NCI-H1436 treated with DMSO at 0.1 percent for 48 hours (cell line): ENCODE data around the gene OTUD3.
"Not testable (repeated sequence)": the region's sequence is repeated elsewhere in the genome, so short reads cannot be mapped to it uniquely, and the experiment has no call there.

Source experiments
- DNase-seq: peaks from one replicate; lab custom pipeline; 2025; lab: John Stamatoyannopoulos, UW

The OTUD3 gene, protein sequence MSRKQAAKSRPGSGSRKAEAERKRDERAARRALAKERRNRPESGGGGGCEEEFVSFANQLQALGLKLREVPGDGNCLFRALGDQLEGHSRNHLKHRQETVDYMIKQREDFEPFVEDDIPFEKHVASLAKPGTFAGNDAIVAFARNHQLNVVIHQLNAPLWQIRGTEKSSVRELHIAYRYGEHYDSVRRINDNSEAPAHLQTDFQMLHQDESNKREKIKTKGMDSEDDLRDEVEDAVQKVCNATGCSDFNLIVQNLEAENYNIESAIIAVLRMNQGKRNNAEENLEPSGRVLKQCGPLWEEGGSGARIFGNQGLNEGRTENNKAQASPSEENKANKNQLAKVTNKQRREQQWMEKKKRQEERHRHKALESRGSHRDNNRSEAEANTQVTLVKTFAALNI

DNA sequence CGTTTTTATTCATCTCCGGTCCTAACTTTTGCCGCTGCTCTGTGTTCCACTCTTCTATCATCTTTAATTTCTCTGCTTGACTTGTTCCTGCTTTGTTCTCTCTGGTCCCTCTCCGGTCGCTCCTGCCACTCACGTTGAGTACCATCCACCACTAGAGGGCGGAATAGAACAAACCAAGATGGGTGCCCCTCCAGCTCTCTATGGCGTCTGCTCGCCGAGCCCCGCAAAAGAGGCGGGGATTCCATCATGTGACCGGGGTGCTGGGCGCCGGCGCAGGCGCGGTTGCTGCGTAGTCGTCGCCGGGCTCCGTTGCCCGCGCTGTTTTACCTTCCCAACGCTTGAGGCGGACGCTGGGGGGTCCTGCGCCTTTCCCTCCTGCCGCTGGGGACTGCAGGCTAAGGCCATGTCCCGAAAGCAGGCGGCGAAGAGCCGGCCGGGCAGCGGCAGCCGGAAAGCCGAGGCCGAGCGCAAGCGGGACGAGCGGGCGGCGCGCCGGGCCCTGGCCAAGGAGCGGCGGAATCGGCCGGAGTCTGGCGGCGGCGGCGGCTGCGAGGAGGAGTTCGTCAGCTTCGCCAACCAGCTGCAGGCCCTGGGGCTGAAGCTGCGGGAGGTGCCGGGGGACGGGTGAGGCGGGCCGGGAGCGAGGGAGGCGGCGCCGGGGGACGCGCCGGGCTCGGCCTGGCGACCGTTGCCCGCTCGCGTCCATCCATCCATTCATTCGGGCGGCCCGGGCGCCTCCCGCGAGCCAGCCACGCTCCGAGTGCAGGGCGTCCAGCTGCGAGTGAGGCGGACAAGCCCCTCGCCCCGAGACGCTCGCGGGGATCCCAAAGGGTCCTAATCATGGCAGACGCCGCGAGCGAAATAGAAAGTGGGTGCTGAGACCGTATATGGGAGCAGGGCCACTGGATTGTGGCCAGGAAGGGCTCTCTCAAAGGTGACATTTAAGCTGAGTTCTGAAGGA lies at the start of gene OTUD3:
OTUD3 (plus strand) TSS at position 285 of the 961 bp plus-strand sequence; CDS start at position 404, 119 bp downstream.
- peak; percentile 83 for DNase-seq

DNA sequence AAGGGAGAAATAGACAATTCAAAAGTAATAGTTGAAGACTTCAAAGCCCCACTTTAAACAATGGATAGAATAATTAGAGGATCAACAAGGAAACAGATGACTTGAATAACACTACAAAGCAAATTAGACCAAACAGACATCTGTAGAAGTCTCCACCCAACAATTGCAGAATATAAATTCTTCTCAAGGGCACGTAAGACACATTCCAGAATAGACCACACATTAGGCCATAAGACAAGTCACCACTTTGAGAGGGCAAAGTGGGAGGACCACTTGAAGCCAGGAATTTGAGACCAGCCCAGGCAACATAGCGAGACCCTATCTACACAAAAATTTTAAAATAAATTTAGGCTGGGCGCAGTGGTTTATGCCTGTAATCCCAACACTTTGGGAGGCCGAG lies 46.6 kb upstream of the OTUD3 start:
- no peak for DNase-seq

DNA sequence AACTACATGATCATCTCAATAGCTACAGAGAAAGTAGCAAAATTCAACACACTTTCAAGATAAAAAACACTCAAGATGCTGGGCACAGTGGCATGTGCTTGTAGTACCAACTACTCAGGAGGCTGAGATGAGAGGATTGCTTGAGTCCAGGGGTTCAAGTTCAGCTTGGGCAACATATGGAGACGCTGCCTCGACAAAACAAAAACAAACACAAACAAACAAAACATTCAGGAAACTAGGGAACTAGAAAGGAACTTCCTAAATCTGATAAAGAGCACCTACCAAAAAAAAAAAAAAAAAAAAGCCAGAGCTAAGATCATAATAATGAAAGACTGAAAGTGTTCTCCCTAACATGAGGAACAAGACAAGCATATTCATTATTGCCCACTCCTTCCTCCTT lies 44.3 kb upstream of the OTUD3 start:
- DNase-seq: no peak

DNA sequence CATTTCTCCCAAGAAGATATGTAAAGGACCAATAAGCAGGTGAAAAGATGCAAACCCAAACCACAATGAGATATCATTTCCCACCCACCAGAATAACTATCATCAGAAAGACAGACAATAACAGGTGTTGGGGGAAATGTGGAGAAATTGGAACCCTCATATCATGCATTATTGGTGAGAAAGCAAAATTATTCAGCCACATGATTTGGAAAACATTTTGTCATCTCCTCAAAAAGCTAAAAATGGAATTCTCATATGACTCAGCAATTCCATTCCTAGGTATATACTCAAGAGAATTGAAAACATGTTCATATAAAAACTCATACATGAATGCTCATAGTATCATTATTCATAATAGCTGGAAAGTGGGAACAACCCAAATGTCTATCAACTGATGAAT lies 42.0 kb upstream of the OTUD3 start:
- DNase-seq: no peak

DNA sequence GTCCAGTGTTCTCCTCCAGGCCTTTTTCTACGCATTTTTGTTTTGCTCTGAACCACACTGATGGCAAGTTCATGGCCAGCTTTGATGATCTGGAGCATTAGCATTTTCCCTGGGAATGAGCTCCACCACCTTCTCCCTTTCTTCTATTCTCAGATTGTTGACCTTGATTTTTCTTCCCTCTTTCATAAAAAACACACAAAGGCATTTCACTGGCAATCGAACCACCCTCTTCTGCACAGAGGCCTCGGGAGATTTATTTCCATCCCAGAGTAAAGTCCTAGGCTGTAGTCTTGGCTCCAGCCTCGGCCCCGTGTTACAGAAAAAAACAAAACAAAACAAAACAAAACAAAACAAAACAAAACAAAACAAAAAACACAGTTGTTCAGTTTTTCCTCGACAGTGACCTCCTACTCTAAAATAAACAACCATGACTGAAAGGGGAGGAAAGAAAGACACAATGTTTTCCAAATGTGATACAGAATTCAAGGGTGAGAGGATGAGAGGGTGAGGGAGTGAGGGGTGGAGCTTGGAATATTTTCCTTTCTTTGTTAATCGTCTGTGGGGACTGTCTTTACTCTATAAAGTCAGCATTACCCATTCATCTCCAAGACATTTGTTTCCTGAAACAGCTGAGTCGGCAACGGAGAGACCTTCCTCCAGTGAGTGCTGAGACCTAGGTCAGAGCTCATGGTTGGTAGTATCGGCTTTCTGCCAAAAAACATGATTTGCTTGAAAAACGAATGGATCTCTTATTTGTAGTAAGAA lies 37.3 kb upstream of the OTUD3 start:
- no peak for DNase-seq

DNA sequence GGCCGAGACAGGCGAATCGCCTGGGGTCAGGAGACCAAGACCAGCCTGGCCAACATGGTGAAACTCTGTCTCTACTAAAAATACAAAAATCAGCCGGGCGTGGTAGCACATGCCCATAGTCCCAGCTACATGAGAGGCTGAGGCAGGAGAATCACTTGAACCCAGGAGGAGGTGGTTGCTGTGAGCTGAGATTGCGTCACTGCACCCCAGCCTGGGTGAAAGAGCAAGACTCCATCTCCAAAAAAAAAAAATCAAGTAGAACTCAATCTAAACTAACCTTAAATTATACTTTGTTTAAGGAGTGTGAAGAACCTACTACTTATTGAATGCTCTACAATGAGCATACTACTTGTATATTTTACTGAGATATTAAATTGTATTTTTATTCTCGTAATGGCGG lies 36.6 kb upstream of the OTUD3 start:
- DNase-seq: no peak

DNA sequence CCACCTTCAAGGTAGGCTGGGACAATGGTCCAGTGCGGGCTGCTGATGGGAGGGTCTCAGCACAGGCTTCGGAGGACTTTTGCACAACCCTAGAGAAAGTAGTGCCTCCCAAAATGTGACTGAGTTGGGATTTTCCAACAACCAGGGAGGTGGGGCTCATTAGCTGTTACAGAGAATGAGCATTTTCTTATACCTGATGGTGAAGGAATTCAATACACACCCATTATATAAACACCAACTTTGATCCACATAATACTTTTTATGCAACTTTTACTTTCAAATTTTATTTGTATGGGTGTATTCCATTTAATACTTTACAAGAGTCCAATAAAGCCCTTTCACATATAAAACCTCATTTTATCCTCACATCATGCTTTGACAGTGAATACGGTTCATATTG lies 35.9 kb upstream of the OTUD3 start:
- no peak for DNase-seq

DNA sequence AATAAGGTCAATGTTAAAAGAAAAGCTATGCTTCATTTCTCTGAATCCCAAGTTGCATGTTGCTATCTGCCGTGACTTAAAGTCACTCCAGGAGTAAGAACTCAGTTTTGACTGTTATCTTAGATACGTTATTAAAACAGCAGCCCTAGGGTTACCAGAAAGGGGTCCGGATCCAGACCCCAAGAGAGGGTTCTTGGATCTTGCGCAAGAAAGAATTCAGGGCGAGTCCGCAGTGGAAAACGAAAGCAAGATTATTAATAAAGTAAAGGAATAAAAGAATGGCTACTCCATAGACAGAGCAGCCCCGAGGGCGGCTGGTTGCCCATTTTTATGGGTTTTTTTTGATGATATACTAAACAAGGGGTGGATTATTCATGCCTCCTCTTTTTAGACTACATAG lies 34.9 kb upstream of the OTUD3 start:
- not testable (repeated sequence) for DNase-seq

DNA sequence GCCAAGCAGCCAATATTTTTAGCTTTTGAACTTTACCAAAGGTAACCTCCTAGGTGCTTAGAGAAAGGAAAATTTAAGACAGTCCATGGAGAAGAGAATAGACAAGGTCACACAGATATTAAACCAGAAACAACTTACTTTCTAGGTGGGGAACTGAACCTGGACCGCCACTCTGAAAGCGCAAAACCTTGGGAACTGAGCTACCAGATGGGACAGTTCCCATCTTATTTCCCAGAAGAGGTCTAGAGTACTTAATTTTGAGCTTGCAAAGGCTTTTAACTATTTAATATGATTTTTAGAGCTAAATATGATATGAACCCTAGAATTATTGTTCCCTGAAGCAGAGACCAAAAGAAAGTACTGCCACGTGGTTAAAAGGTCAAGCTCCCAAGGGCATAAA lies 32.9 kb upstream of the OTUD3 start:
- not testable (repeated sequence) for DNase-seq

DNA sequence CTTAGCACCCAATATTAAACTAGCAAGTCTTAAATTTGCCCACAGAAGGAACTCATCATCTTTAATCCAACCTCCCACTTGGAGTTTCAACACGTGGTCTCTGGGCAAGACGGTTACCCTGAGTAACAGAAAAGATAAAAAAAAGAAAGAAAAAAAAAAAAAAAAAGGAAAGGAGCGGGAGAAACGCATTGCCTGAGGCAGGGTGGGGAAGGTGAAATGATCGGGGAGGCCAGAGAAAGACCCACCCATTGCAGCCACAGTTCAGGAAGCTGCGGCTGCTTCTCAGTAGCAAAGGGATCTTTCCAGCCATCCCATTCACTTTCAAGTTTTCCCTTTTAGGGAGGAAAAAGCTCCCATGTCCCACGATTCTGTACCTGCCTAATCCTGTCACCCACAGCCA lies 32.0 kb upstream of the OTUD3 start:
- DNase-seq: no peak

DNA sequence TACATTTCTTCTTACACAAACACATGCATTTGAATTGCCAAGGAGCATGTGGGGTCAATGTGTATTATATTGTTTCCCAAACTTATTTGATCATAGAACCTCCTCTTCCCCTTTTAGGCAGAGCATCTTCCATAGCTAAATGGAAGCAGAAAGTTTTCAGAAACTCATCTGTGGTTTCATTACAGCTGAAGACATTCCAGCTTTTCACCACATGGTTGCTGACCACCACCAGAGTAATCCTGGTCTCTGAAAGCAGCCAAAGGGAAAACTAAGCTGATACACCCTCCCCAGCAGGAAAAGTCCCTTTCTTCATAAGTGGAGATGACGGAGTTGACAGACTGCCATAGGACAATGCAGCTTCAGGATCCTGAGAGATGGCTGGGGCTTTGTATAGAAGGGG lies 30.2 kb upstream of the OTUD3 start:
- no peak for DNase-seq

DNA sequence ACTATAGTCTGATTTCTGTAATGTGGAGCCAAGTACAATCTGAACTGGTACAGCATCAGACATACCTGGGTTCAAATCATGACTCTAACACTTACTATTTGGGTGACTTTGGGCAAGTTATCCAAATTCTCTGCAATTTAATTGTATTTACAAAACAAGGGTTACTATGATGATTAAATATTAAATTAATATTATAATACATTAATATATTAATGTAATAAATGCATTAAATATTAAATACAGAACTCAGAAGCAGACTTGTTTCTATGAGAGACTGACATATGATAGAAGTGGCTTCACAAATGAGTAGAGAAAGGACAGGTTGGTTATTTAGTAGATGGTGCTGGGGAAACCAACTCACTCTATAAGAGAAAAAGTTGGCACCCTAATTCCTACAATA lies 27.3 kb upstream of the OTUD3 start:
- no peak for DNase-seq

DNA sequence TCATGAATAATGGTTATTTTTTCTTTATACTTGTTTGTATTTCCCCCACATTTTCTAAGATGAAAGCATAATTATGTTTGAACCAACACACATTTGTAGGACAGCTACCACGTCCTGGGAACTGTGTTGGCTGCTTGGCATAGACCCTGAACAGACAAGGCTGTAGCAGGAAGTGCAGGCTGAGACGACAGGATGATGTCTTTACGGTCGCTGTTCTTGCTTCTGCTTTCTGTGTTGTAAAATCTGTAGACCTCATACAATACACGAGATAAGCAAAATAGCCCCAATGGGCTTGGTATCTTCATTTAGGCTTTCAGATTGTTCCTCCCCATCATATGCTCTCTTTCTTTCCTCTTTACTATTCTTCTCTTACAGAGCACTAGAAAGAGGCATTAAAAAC lies 23.3 kb upstream of the OTUD3 start:
- no peak for DNase-seq

DNA sequence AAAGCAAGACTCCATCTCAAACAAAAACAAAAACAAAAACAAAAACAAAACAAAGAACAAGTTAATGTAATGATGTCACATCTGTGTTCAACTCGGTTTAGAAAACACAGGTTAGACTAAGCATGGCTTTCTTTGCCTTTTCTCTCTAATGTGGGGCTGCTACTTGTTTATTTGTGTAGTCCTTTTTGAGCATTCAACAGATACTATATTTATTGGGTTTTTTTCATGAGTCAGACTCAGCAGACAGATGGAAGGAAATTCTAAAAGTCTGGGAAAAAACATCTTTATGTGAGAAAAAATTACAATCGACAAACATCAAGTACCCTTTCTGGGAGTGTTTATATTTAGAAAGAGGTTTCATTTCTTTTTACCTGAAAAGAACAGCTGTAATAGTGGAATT lies 22.3 kb upstream of the OTUD3 start:
- no peak for DNase-seq

DNA sequence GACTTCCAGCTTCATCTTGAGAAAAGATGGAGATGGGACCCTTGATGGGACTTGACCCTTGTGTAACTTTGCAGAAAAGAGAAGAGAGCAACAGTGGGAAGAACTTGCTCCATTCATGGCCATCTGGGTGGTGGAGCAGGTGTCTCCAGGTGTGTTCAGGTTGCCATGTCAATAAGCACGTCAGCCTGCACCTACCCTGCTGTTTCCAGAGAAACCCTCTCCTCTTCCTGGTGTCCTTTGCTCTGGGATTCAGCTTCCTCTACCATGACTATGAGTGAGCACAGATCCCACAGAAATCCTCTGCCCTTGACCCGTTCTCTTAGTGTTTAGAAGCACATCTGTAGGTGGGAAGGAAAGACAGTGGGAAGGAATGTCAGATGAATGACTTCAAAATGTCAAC lies 21.8 kb upstream of the OTUD3 start:
- no peak for DNase-seq

DNA sequence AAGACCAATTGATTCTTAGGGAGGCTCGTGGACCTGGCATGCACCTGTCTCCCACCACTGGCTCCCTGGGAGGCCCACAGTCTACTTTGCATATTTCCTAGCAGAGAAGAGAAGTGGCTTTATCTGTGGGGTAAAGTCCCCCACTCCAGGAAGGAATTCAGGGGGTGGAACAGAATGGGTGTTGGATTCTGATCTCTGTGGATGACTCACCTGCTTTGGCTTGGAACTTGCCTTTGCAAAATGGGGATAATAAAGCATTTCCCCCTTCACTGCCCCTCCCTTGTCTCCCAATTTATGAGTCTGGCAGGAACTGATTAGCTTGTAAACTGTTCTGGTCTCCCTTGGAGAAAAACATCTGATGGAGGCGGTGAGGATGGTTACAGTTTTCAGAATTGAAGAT lies 21.2 kb upstream of the OTUD3 start:
- DNase-seq: no peak

DNA sequence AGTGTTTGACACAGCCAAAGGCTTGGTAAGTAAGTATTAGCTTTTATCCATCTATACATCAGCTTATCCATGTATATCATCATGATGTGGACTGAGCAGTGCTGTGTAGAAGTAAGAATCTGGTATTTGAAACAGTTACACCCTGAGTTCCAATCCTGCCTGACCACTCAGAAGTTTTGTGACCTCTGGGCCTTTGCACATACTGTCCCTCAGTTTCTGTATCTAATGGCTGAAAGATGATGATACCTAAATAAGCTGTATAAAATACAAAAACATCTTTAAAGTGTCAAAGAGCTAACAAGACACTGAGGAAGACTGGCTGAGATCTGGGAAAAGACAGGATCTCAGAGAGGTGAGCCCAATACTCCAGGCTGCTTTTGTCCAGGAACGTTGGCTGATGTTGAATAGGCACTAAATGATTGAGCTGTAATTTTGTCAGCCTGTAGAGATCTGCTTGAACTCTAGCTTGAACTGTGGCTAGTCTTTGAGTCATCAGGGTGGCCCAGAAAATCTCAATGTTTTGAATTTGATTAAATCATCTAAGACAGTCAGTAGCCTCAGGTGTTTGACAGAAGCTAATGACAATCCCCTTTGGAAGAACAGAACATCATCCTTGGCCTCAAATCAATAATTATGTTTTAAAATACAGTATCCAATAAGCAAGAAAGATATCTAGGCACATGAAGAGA lies 20.2 kb upstream of the OTUD3 start:
- no peak for DNase-seq

DNA sequence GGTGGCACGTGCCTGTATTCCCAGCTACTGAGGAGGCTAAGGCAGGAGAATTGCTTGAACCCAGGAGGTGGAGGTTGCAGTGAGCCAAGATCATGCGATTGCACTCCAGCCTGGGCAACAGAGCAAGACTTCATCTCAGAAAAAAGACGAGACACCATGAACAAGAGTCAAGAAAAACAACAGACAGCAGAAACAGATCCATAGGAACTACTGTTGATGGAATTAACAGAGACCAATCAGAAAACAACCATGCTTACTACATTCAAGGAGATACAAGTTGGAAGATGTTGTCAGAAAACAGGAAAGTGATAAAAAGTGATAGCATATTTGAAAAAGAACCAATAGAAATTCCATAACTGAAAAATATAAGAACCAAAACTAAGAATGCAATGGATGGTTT lies 19.3 kb upstream of the OTUD3 start:
- no peak for DNase-seq

DNA sequence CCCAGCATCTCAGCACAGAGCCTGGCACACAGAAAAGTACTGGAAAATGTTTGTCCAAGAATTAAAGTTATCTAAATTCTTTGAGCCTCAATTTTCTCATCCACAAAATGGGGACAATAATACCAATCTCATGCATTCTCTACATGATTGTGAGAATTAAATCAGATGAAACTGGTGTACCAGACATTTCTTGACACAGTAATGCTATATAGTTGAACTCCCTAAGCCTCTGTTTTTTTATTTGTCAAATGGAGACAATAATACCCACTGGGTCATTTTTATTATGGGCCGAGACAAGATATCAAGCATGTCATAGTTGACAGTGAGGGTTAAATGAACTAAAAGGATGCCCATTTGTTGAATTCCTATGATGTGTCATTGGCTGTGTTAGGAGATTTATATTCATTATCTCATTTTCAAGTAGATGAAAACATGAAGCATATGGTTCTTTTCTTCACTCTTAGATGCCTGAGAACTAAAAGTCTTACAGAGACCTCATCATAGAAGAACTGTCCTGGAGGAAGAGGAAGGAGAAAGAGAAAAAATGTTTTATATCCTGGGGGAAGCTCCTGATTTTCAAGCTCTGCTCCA lies 17.5 kb upstream of the OTUD3 start:
- no peak for DNase-seq

DNA sequence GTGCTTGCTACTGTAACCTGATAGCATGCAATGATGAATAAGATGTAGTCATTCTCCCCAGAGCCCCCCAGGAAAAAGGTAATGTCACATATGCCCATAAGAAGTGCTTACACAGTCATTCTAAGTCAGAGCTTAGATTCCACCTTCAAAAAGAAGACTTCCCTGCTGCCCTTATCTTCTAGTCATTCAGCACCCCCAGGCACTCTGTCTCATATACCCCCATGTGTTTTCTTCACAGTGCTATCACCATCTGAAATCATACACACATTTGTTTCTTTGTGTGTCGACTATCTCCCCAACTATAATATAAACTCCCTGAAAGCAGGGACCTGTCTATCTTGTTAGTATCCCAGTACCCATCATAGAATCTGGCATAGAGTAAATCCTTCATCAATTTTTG lies 16.2 kb upstream of the OTUD3 start:
- DNase-seq: no peak

DNA sequence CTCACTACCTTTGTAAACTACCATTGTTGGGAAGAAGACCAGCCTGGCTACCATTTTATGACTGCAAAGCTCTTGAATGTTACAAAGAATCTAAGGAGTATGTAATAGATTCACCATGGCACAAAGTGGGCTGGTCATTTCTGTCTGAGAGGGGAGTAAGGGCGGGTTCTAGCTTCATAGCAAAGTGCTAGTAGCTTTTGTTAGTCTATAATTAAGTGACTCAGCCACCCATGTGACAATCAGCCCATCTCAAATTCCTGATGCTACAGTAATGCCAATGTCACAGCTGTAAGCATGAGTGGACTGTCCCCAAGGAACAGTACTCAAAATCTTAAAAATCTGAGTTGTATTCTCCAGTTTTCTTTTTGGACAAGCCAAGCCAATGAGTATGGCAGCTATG lies 15.4 kb upstream of the OTUD3 start:
- DNase-seq: peak; percentile 49
